Thyroid gland (tissue), 4 donors: ENCODE data around the gene TRAF3IP1.

Source experiments
- CTCF ChIP-seq, 6 experiments: fragments of 200-600 bp in 3 of 6; fragments of 450-650 bp in 3 of 6; sonication (generic) in 3 of 6; IDR thresholded peaks; one replicate each; pipeline ENCODE4 v1.5.1; 2016 to 2019; ENCODE audit warnings: antibody characterized with exemption in 6 of 6, mild to moderate bottlenecking in 2 of 6, inconsistent platforms in 1 of 6, moderate library complexity in 1 of 6
- POLR2A ChIP-seq, 2 donors: fragments of 450-650 bp; IDR thresholded peaks; one replicate each; pipeline ENCODE4 v1.6.1; 2017; ENCODE audit warnings: antibody characterized with exemption in 2 of 2, mild to moderate bottlenecking in 2 of 2, moderate library complexity in 1 of 2

DNA sequence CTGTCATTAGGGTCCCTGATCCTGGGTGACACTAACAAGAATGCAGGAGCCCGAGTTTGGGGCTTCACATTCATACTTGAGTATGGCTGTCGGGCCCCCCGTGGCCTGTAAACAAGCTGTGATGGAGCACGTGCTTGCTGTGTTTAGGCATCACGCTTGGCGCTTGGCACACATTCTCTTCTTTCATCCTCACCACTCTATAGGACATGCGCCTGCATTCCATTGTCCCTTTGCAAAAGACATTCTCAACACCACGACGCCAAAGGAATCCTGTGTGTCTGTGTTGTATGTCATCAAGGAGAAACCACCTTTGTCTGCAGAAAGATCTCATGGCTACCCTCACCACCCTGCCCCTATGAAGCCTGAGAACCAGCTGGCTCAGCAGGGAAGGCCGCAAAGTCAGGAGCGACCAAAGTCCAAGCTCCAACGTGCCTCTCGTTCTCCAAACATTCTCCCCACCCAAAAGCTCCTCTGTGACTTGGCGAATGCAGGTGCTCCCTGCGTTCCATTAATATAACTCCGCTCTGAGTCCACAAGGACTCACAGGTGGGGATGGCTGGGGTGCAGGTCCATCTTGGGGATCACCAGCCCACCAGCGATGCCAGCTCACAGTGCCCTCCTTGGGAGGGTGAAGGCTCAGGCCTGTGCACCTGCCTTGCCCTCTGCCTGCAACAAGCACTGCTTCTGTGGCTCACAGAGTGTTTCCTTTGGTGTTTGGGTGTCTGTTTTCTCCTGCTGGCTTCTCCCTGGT is 25.8 kb upstream of the TRAF3IP1 start:
- TF ChIP-seq POLR2A (IDR thresholded peaks at IDR 0.05) = no peak
- no peak for TF ChIP-seq CTCF (IDR thresholded peaks at IDR 0.05)
